ENCODE measurements around the gene HSPG2. TPM values are rescaled to one million over a fixed set of nuclear protein-coding genes. Genes with fewer than 3 reads are reported as not detected.

The HSPG2 gene
- total and polyA plus RNA-seq, 9 donors: 27.3 to 294 (median 92.6) TPM

DNA sequence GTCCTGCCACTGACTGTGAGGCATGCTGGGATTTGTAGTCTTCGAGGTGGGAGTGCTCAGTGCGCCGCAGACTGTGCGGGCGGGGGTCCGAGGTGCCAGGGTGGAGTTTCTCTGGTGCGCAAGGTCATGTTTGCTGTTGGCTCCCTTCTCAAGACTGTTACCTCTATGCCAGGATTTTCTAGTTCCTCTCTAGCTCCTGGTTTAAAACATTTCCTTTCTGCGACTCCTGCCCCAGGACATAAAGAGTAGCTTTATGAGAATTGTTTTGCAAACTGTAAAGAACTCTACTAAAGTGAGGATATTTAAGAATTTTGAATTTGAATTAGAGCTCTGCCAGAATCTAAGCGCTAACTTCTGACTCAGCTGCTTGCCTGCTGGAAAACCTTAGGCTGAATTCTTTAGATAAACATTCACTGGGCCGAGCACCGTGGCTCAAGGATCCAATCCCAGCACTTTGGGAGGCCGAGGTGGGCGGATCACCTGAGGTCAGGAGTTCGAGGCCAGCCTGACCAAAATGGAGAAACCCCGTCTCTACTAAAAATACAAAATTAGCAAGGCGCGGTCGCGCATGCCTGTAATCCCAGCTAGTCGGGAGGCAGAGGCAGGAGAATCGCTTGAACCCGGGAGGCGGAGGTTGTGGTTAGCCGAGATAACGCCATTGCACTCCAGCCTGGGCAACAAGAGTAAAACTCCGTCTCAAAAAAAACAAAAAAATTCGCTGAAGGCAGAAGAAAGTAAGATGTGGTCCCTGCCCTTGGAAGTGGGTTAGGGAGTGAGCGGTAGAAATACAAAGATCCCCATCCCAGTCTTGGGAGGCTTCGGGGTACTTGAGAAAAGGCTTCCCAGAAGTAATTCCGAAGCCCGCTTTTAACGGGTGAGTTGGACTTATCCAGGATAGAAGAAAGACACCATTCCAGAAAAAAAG, 153.2 kb downstream of the HSPG2 start:
- intact Hi-C loops (cut with DNase I): no loop called here
- Histone ChIP-seq H3K4me1 (ENCODE audit: insufficient read depth) (peaks cover 2% of the 10 kb centered on the region), H3K27ac (peak overlapping the region; percentile 98 to 100), H3K36me3 (no peaks in the 10 kb centered on the region), H3K4me3 (peak overlapping the region; percentile 93), H3K9me3 (no peaks in the 10 kb centered on the region), H3K27me3 (no peaks in the 10 kb centered on the region)
- DNase-seq: peak; percentile 38 to 64 (median 51)
- WGBS, 3 donors: 25 to 33% (median 26%) methylated on average over 32 of the region's 32 CpGs
- no peak for TF ChIP-seq CTCF (IDR thresholded peaks at IDR 0.05)
- no peak for TF ChIP-seq POLR2A (IDR thresholded peaks at IDR 0.05)
- no peak for TF ChIP-seq EP300 (IDR thresholded peaks at IDR 0.05)

- DNase-seq: peak; percentile 96 to 98 (median 97)
- Histone ChIP-seq H3K4me3 (peak within 1 kb of the TSS; percentile 93), H3K9me3 (no peaks in the 10 kb centered on the region), H3K4me1 (ENCODE audit: insufficient read depth) (peaks cover 2% of the 10 kb centered on the region), H3K27ac (peak within 1 kb of the TSS; percentile 98 to 100), H3K36me3 (no peaks in the 10 kb centered on the region), H3K27me3 (no peaks in the 10 kb centered on the region)
- TF ChIP-seq POLR2A (IDR thresholded peaks at IDR 0.05): peak; percentile 99
- peak in 1 of 3 donors; percentile 15 for TF ChIP-seq CTCF (IDR thresholded peaks at IDR 0.05)
- peak; percentile 81 for TF ChIP-seq EP300 (IDR thresholded peaks at IDR 0.05)
- intact Hi-C loops (cut with DNase I): no loop called here
- WGBS, 3 donors: 0 to 1% (median 0%) methylated on average over 50 to 82 of the region's 82 CpGs
Observed at GRCh38 chr1:21782868-21783678, 154.0 kb downstream of the HSPG2 start, which contains the start of gene USP48. USP48 (minus strand) TSS chr1:21783149; CDS start chr1:21782957, 192 bp downstream.

DNA sequence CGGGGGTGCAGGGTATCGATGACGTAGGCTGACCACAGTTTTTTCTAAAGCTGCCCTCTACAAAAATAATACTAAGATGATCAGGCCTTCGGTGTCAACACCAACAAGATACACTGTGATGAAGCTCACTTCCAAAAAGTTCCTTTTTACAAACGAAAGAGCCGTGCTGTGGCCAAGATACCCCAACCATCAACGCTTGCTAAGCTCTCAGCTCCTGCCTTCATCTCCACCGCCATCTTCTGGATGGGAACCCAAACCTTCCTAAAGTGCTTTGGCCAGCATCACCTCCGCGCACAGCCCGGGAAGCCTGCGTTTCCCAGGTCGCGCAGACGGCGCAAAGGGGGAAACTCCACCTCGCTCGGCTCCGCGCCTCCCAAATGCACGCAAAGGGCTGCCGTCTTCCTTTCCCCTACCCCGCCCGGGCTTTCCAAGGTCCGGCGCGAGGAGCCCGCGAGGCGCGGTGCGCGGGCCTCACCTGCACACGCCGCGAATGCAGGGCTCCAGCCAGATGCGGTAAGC, 154.7 kb downstream of the HSPG2 start:
- intact Hi-C loops (cut with DNase I): no loop called here
- Histone ChIP-seq H3K36me3 (no peaks in the 10 kb centered on the region), H3K4me3 (peak overlapping the region; percentile 93), H3K9me3 (no peaks in the 10 kb centered on the region), H3K27me3 (no peaks in the 10 kb centered on the region), H3K4me1 (ENCODE audit: insufficient read depth) (peaks cover 2% of the 10 kb centered on the region), H3K27ac (peak overlapping the region; percentile 98 to 100)
- DNase-seq: no peak
- 0% methylated on average over 35 to 37 of the region's 37 CpGs for WGBS, 3 donors
- TF ChIP-seq POLR2A (IDR thresholded peaks at IDR 0.05): no peak
- TF ChIP-seq CTCF (IDR thresholded peaks at IDR 0.05): no peak
- TF ChIP-seq EP300 (IDR thresholded peaks at IDR 0.05): no peak

DNA sequence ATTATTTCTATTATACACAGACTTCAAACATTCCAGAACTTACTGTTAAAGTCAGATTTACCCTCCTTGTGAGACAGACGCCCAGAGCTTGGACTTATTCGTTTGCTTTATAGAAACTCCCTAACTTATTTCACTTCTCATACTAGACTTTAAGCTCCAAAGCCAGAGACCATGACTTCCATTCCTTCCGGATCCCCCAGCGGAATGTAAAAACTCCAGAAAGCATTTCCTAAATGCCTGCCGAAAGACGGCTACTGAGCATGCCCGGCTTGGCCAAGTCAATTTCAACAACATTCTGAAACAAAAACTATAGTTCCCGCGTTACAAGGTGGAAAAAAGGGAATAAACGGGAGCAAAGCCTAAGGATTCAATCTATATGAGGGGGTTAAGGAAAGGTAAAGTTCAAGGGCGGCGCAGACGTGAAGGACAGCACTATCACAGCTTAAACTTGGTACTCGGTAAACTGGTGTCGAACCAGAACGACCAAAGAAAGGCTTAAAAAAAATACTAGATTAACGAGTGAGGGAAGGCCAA, 155.2 kb downstream of the HSPG2 start:
- no peak for TF ChIP-seq POLR2A (IDR thresholded peaks at IDR 0.05)
- TF ChIP-seq EP300 (IDR thresholded peaks at IDR 0.05): no peak
- TF ChIP-seq CTCF (IDR thresholded peaks at IDR 0.05): no peak
- intact Hi-C loops (cut with DNase I): no loop called here
- H3K4me3 ChIP-seq: peak overlapping the region; percentile 93
- 0 to 1% (median 0%) methylated on average over 17 of the region's 17 CpGs for WGBS, 3 donors
- H3K27ac ChIP-seq: peak overlapping the region in 1 of 2 donors; percentile 100
- H3K4me1 ChIP-seq (ENCODE audit: insufficient read depth): peaks cover 2% of the 10 kb centered on the region
- no peak for DNase-seq
- H3K9me3 ChIP-seq: no peaks in the 10 kb centered on the region
- no peaks in the 10 kb centered on the region for H3K36me3 ChIP-seq
- no peaks in the 10 kb centered on the region for H3K27me3 ChIP-seq

Data from ovary (tissue), 9 donors.